HG02571 (cell line): ENCODE results near the gene ASB18.

ENCODE experiments used
- ATAC-seq: cut with Tn5 transposase; IDR thresholded peaks from one replicate; pipeline ENCODE4 v1.9.1; 2021; ENCODE audit warnings: mild to moderate bottlenecking, moderate library complexity; ENCODE audit not compliant: unreplicated experiment

Gene ASB18

GRCh38 chr2:236164925-236165841 lies 99.0 kb downstream of the ASB18 start:
- no peak for ATAC-seq

GRCh38 chr2:236164201-236164924 lies 99.8 kb downstream of the ASB18 start:
- ATAC-seq = no peak

- ATAC-seq = no peak
Observed at GRCh38 chr2:236163471-236164200, 100.6 kb downstream of the ASB18 start.

- ATAC-seq = no peak
Observed at GRCh38 chr2:236162882-236163470, 101.2 kb downstream of the ASB18 start.

- ATAC-seq = no peak
Observed at GRCh38 chr2:236162031-236162845, 102.0 kb downstream of the ASB18 start.

- ATAC-seq = no peak
Observed at GRCh38 chr2:236161531-236161930, 102.7 kb downstream of the ASB18 start.

GRCh38 chr2:236161082-236161462 lies 103.1 kb downstream of the ASB18 start:
- ATAC-seq = no peak

GRCh38 chr2:236160366-236161081 lies 103.7 kb downstream of the ASB18 start:
- no peak for ATAC-seq

GRCh38 chr2:236159778-236160170 lies 104.4 kb downstream of the ASB18 start:
- ATAC-seq = no peak

- ATAC-seq = no peak
Observed at GRCh38 chr2:236158969-236159777, 105.0 kb downstream of the ASB18 start.

- ATAC-seq = no peak
Observed at GRCh38 chr2:236157815-236158498, 106.2 kb downstream of the ASB18 start.

- no peak for ATAC-seq
Observed at GRCh38 chr2:236157366-236157765, 106.8 kb downstream of the ASB18 start.

GRCh38 chr2:236156860-236157194 lies 107.4 kb downstream of the ASB18 start:
- ATAC-seq = no peak

GRCh38 chr2:236156095-236156859 lies 107.9 kb downstream of the ASB18 start:
- no peak for ATAC-seq

- no peak for ATAC-seq
Observed at GRCh38 chr2:236155406-236155805, 108.8 kb downstream of the ASB18 start.

GRCh38 chr2:236146436-236146835 lies 117.8 kb downstream of the ASB18 start:
- no peak for ATAC-seq

- no peak for ATAC-seq
Observed at GRCh38 chr2:236143811-236144210, 120.4 kb downstream of the ASB18 start.
